Measurements from ENCODE around the gene CABCOCO1.

CABCOCO1 gene

DNA sequence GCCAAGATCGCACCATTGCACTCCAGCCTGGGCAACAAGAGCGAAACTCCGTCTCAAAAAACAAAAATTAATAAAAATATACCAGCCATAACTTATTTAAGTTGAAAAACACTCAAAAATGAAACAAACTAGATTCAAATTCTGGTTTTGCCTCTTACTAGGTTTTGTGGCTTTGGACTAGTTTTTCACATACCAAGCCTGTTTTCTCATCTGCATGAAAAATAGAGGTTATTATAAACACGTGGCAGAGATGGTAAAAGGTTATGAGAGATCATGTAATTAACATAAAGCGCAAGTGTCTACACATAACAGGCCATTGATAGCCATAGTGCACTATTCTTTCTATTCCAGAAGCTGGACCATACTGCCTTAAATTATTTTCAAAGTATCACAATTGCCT, 35.5 kb upstream of the CABCOCO1 start:
- Histone ChIP-seq H3K36me3 (ENCODE audit: control insufficient read depth, insufficient read depth, low read length) (no peaks in the 10 kb centered on the region), H3K27ac (ENCODE audit: insufficient read depth, low read depth, low read length, poor library complexity, severe bottlenecking) (no peak overlapping the region), H3K4me3 (ENCODE audit: insufficient read depth, low read depth, low read length) (no peak overlapping the region), H3K9me3 (ENCODE audit: control insufficient read depth, low read length) (no peaks in the 10 kb centered on the region), H3K4me1 (ENCODE audit: control insufficient read depth, insufficient read depth, low read length) (no peaks in the 10 kb centered on the region), H3K27me3 (ENCODE audit: control insufficient read depth, insufficient read depth, low read length, poor library complexity, severe bottlenecking) (no peaks in the 10 kb centered on the region)
- WGBS, 2 experiments: 92 to 100% methylated on average over 3 to 5 of the region's 5 CpGs

- no peak overlapping the region for H3K4me3 ChIP-seq (ENCODE audit: insufficient read depth, low read depth, low read length)
- H3K27ac ChIP-seq (ENCODE audit: insufficient read depth, low read depth, low read length, poor library complexity, severe bottlenecking): no peak overlapping the region
- no peaks in the 10 kb centered on the region for H3K36me3 ChIP-seq (ENCODE audit: control insufficient read depth, insufficient read depth, low read length)
- H3K4me1 ChIP-seq (ENCODE audit: control insufficient read depth, insufficient read depth, low read length): no peaks in the 10 kb centered on the region
- H3K27me3 ChIP-seq (ENCODE audit: control insufficient read depth, insufficient read depth, low read length, poor library complexity, severe bottlenecking): no peaks in the 10 kb centered on the region
- 95% methylated on average over 2 to 3 of the region's 3 CpGs for WGBS, 2 experiments
- H3K9me3 ChIP-seq (ENCODE audit: control insufficient read depth, low read length): no peaks in the 10 kb centered on the region
These were observed 34.4 kb upstream of the CABCOCO1 start for GRCh38 chr10:61628151-61628874.

- H3K4me3 ChIP-seq (ENCODE audit: insufficient read depth, low read depth, low read length): no peak overlapping the region
- H3K9me3 ChIP-seq (ENCODE audit: control insufficient read depth, low read length): no peaks in the 10 kb centered on the region
- no peaks in the 10 kb centered on the region for H3K27me3 ChIP-seq (ENCODE audit: control insufficient read depth, insufficient read depth, low read length, poor library complexity, severe bottlenecking)
- no peak overlapping the region for H3K27ac ChIP-seq (ENCODE audit: insufficient read depth, low read depth, low read length, poor library complexity, severe bottlenecking)
- 72 to 86% methylated on average over 1 to 4 of the region's 4 CpGs for WGBS, 2 experiments
- H3K36me3 ChIP-seq (ENCODE audit: control insufficient read depth, insufficient read depth, low read length): no peaks in the 10 kb centered on the region
- no peaks in the 10 kb centered on the region for H3K4me1 ChIP-seq (ENCODE audit: control insufficient read depth, insufficient read depth, low read length)
These were observed 33.7 kb upstream of the CABCOCO1 start for GRCh38 chr10:61628875-61629513.

- Histone ChIP-seq H3K27ac (ENCODE audit: insufficient read depth, low read depth, low read length, poor library complexity, severe bottlenecking) (no peak overlapping the region), H3K27me3 (ENCODE audit: control insufficient read depth, insufficient read depth, low read length, poor library complexity, severe bottlenecking) (no peaks in the 10 kb centered on the region), H3K4me1 (ENCODE audit: control insufficient read depth, insufficient read depth, low read length) (no peaks in the 10 kb centered on the region), H3K9me3 (ENCODE audit: control insufficient read depth, low read length) (no peaks in the 10 kb centered on the region), H3K36me3 (ENCODE audit: control insufficient read depth, insufficient read depth, low read length) (no peaks in the 10 kb centered on the region), H3K4me3 (ENCODE audit: insufficient read depth, low read depth, low read length) (no peak overlapping the region)
- WGBS, 2 experiments: 89 to 90% methylated on average over 4 of the region's 4 CpGs
These were observed 33.2 kb upstream of the CABCOCO1 start for GRCh38 chr10:61629576-61629975.

GRCh38 chr10:61632057-61632670, 30.6 kb upstream of the CABCOCO1 start:
- Histone ChIP-seq H3K9me3 (ENCODE audit: control insufficient read depth, low read length) (no peaks in the 10 kb centered on the region), H3K36me3 (ENCODE audit: control insufficient read depth, insufficient read depth, low read length) (no peaks in the 10 kb centered on the region), H3K27me3 (ENCODE audit: control insufficient read depth, insufficient read depth, low read length, poor library complexity, severe bottlenecking) (no peaks in the 10 kb centered on the region), H3K4me3 (ENCODE audit: insufficient read depth, low read depth, low read length) (no peak overlapping the region), H3K27ac (ENCODE audit: insufficient read depth, low read depth, low read length, poor library complexity, severe bottlenecking) (no peak overlapping the region), H3K4me1 (ENCODE audit: control insufficient read depth, insufficient read depth, low read length) (no peaks in the 10 kb centered on the region)
- 90 to 98% methylated on average over 2 to 3 of the region's 4 CpGs for WGBS, 2 experiments

- no peaks in the 10 kb centered on the region for H3K9me3 ChIP-seq (ENCODE audit: control insufficient read depth, low read length)
- H3K27me3 ChIP-seq (ENCODE audit: control insufficient read depth, insufficient read depth, low read length, poor library complexity, severe bottlenecking): no peaks in the 10 kb centered on the region
- H3K4me3 ChIP-seq (ENCODE audit: insufficient read depth, low read depth, low read length): no peak overlapping the region
- WGBS, 2 experiments: 95 to 100% methylated on average over 3 of the region's 3 CpGs
- H3K27ac ChIP-seq (ENCODE audit: insufficient read depth, low read depth, low read length, poor library complexity, severe bottlenecking): no peak overlapping the region
- no peaks in the 10 kb centered on the region for H3K36me3 ChIP-seq (ENCODE audit: control insufficient read depth, insufficient read depth, low read length)
- no peaks in the 10 kb centered on the region for H3K4me1 ChIP-seq (ENCODE audit: control insufficient read depth, insufficient read depth, low read length)
These were observed 29.1 kb upstream of the CABCOCO1 start for GRCh38 chr10:61633665-61634064.

- Histone ChIP-seq H3K9me3 (ENCODE audit: control insufficient read depth, low read length) (no peaks in the 10 kb centered on the region), H3K4me3 (ENCODE audit: insufficient read depth, low read depth, low read length) (no peak overlapping the region), H3K27me3 (ENCODE audit: control insufficient read depth, insufficient read depth, low read length, poor library complexity, severe bottlenecking) (no peaks in the 10 kb centered on the region), H3K36me3 (ENCODE audit: control insufficient read depth, insufficient read depth, low read length) (no peaks in the 10 kb centered on the region), H3K4me1 (ENCODE audit: control insufficient read depth, insufficient read depth, low read length) (no peaks in the 10 kb centered on the region), H3K27ac (ENCODE audit: insufficient read depth, low read depth, low read length, poor library complexity, severe bottlenecking) (no peak overlapping the region)
- 100% methylated on average over 1 of the region's 1 CpG for WGBS, 2 experiments
These were observed 28.0 kb upstream of the CABCOCO1 start for GRCh38 chr10:61634746-61635145.

GRCh38 chr10:61635471-61635870, 27.3 kb upstream of the CABCOCO1 start:
- H3K9me3 ChIP-seq (ENCODE audit: control insufficient read depth, low read length): no peaks in the 10 kb centered on the region
- no peaks in the 10 kb centered on the region for H3K27me3 ChIP-seq (ENCODE audit: control insufficient read depth, insufficient read depth, low read length, poor library complexity, severe bottlenecking)

DNA sequence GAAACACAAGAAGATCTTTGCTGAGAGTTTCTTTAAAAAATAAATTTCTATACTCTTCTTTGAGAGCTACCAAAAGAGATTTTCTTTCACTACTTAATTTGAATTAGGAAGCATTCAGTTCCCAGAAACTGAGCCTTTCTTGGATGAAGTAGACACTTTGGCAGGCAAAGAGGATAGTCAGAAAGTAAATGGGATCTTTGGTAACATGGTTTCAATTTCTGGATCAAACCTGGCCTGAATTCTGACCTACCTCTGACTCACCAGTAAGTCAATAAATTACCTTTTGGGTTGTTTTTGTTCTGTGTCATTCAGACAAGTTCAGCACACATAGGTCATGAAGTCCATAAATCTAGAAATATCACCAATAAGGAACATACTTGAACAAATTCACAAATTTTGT, 26.8 kb upstream of the CABCOCO1 start:
- H3K4me1 ChIP-seq (ENCODE audit: control insufficient read depth, insufficient read depth, low read length): no peaks in the 10 kb centered on the region

More at GRCh38 chr10:61635471-61635870, 27.3 kb upstream of the CABCOCO1 start:
- Histone ChIP-seq H3K4me1 (ENCODE audit: control insufficient read depth, insufficient read depth, low read length) (no peaks in the 10 kb centered on the region), H3K27ac (ENCODE audit: insufficient read depth, low read depth, low read length, poor library complexity, severe bottlenecking) (no peak overlapping the region), H3K4me3 (ENCODE audit: insufficient read depth, low read depth, low read length) (no peak overlapping the region), H3K36me3 (ENCODE audit: control insufficient read depth, insufficient read depth, low read length) (no peaks in the 10 kb centered on the region)
- 97 to 100% methylated on average over 2 of the region's 2 CpGs for WGBS, 2 experiments

DNA sequence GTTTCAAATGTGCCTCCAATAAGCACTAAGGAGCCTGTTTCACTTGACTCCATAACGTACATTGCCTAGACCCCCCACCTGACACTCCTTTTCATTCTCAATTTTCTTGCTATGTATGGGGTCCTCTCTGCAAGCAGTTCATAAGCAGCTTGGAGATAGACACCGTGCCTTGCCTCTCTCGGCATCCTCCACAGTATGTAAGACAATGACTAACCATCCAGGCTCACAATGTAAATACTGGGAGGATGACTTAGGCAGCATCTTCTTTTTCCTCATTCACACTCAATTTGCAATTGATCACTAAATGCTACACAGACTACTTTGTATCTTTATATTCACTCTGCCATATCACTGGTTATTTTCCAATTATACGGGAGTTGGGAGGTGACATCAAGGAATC, 22.8 kb upstream of the CABCOCO1 start:
- H3K4me3 ChIP-seq (ENCODE audit: insufficient read depth, low read depth, low read length): no peak overlapping the region
- no peaks in the 10 kb centered on the region for H3K27me3 ChIP-seq (ENCODE audit: control insufficient read depth, insufficient read depth, low read length, poor library complexity, severe bottlenecking)
- H3K27ac ChIP-seq (ENCODE audit: insufficient read depth, low read depth, low read length, poor library complexity, severe bottlenecking): no peak overlapping the region
- WGBS, 2 experiments: 79 to 85% methylated on average over 4 of the region's 4 CpGs
- H3K36me3 ChIP-seq (ENCODE audit: control insufficient read depth, insufficient read depth, low read length): no peaks in the 10 kb centered on the region
- H3K4me1 ChIP-seq (ENCODE audit: control insufficient read depth, insufficient read depth, low read length): peaks cover 8% of the 10 kb centered on the region
- no peaks in the 10 kb centered on the region for H3K9me3 ChIP-seq (ENCODE audit: control insufficient read depth, low read length)

More for the DNA sequence above, 26.8 kb upstream of the CABCOCO1 start:
- H3K27me3 ChIP-seq (ENCODE audit: control insufficient read depth, insufficient read depth, low read length, poor library complexity, severe bottlenecking): no peaks in the 10 kb centered on the region
- no peaks in the 10 kb centered on the region for H3K36me3 ChIP-seq (ENCODE audit: control insufficient read depth, insufficient read depth, low read length)
- H3K9me3 ChIP-seq (ENCODE audit: control insufficient read depth, low read length): no peaks in the 10 kb centered on the region
- no peak overlapping the region for H3K4me3 ChIP-seq (ENCODE audit: insufficient read depth, low read depth, low read length)
- H3K27ac ChIP-seq (ENCODE audit: insufficient read depth, low read depth, low read length, poor library complexity, severe bottlenecking): no peak overlapping the region
